ENCODE data around the gene RGS12. TPM values are rescaled to one million over a fixed set of nuclear protein-coding genes. Genes with fewer than 3 reads are reported as not detected.
A peak's percentile ranks its signal among the peaks of the same experiment; 100 is the strongest.

RGS12 gene
- total and polyA plus RNA-seq, 2 of the 13 experiments (the other 11 are each of a cell fraction or from before 2014, with no cell fraction given) = 21.0 to 27.7 TPM

GRCh38 chr4:3302173-3302785 is 9.5 kb downstream of the RGS12 start (continued):
- TF ChIP-seq, protein P1, sequence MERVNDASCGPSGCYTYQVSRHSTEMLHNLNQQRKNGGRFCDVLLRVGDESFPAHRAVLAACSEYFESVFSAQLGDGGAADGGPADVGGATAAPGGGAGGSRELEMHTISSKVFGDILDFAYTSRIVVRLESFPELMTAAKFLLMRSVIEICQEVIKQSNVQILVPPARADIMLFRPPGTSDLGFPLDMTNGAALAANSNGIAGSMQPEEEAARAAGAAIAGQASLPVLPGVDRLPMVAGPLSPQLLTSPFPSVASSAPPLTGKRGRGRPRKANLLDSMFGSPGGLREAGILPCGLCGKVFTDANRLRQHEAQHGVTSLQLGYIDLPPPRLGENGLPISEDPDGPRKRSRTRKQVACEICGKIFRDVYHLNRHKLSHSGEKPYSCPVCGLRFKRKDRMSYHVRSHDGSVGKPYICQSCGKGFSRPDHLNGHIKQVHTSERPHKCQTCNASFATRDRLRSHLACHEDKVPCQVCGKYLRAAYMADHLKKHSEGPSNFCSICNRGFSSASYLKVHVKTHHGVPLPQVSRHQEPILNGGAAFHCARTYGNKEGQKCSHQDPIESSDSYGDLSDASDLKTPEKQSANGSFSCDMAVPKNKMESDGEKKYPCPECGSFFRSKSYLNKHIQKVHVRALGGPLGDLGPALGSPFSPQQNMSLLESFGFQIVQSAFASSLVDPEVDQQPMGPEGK (CRISPR knock-in tag; IDR thresholded peaks at IDR 0.05) = 0 out of 2 replicates have a peak, but pooled peaks have one; percentile 10

DNA sequence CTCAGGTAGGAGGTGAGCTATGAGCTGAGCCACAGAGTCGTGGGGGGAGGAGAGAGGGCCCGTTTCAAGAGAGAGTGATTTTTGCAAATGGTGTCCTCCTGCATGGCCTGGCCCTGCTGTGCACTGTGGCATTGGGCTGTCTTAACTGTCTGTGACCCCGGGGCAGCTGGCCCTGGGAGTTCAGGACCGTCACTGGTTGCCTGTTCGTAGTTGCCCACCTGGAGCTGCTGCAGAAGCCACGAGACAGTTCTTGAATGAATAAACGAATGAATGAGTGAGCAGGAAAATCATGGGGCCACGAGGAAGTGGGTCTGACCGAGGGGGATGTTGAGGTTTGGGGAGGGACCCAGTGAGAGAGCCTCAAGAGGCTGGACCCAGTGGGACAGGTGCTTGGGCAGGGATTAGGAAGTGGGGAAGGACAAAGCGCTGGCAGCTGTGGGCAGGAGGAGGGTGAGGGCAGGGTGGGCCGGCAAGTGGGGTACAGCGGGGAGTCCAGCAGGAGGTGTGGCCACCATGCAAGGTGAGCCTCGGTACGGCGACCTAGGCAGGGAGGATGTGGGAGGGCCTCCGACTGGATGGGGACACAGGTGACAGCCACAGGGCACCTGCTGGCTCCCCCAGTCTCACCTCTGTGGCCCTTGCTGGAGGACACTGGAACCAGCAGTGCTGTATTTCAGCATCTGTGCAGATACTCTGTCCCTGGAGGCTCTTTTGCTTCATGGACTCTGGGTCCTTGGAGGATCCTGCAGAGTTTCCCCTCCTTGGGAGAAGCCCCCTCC is 10.2 kb downstream of the RGS12 start:
- Histone ChIP-seq H3K27ac (ENCODE audit: extremely low read length, insufficient read depth, low read length) (no peak overlapping the region), H3K4me3 (replicated peaks in 1 of 3; ENCODE audit: insufficient read depth in 1 of 3, low read depth in 2 of 3, low read length in 3 of 3) (no peak overlapping the region), H4K20me1 (ENCODE audit: insufficient read depth, low read length) (peaks cover 17% of the 10 kb centered on the region), H3K4me1 (ENCODE audit: insufficient read depth, low read length) (peaks cover 39% of the 10 kb centered on the region), H3K27me3 (ENCODE audit: control insufficient read depth in 1 of 2, insufficient read depth in 2 of 2, low read length in 2 of 2) (no peaks in the 10 kb centered on the region), H3K4me2 (ENCODE audit: low read depth, low read length) (no peak overlapping the region), H3K79me2 (ENCODE audit: insufficient read depth, low read length) (peaks cover 55% of the 10 kb centered on the region), H3K9me3 (ENCODE audit: low read length) (no peaks in the 10 kb centered on the region), H3K36me3 (replicated peaks in 1 of 2; ENCODE audit: control insufficient read depth in 1 of 2, insufficient read depth in 2 of 2, low read length in 2 of 2) (peaks cover 0 to 1% of the 10 kb centered on the region in 2 experiments; a peak in 1 of 5 replicates), H2AFZ (ENCODE audit: low read length) (no peak overlapping the region), H3K9ac (ENCODE audit: insufficient read depth, low read depth, low read length) (no peak overlapping the region)
- POLR2A ChIA-PET = no interaction called here
- intact Hi-C loops (cut with micrococcal nuclease; ENCODE audit: unreplicated experiment) (loop anchor here (5.0 kb wide), 1 partner anchor 96 kb away; no protein-coding TSS in a partner anchor), in situ Hi-C loops (cut with HindIII; ENCODE audit: extremely low pct_ligation_motif_present, low pct_unique_long_range_greater_than_20kb) (no loop called here)
- BruUV-seq (replicated peaks) = no TSS peak
- ATAC-seq (no peak), DNase-seq (ENCODE audit: low spot score) (no peak), FAIRE-seq (no peak)
- WGBS (ENCODE audit: low lambda C conversion rate) = 91% methylated on average over 16 of the region's 16 CpGs
- TF ChIP-seq ZXDC (CRISPR knock-in tag; IDR thresholded peaks at IDR 0.05) = no peak
- TF ChIP-seq, protein P2, sequence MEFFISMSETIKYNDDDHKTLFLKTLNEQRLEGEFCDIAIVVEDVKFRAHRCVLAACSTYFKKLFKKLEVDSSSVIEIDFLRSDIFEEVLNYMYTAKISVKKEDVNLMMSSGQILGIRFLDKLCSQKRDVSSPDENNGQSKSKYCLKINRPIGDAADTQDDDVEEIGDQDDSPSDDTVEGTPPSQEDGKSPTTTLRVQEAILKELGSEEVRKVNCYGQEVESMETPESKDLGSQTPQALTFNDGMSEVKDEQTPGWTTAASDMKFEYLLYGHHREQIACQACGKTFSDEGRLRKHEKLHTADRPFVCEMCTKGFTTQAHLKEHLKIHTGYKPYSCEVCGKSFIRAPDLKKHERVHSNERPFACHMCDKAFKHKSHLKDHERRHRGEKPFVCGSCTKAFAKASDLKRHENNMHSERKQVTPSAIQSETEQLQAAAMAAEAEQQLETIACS (CRISPR knock-in tag; IDR thresholded peaks at IDR 0.05) = no peak
- TF ChIP-seq SNAI1 (CRISPR knock-in tag; IDR thresholded peaks at IDR 0.05; ENCODE audit: borderline replicate concordance) = no peak
- no peak for TF ChIP-seq FOXK1 (CRISPR knock-in tag; IDR thresholded peaks at IDR 0.05; ENCODE audit: borderline replicate concordance, low read depth)
- TF ChIP-seq AGO2 (optimal IDR thresholded peaks at IDR 0.05; ENCODE audit: low read depth, low read length) = peak; percentile 2
- no peak for TF ChIP-seq ZNF674 (CRISPR knock-in tag; IDR thresholded peaks at IDR 0.05; ENCODE audit: low read depth)
- no peak for TF ChIP-seq ZNF17 (CRISPR knock-in tag; IDR thresholded peaks at IDR 0.05)
- CTCF ChIA-PET (ENCODE audit: low intra/inter-chr PET ratio, low total read pairs) = no interaction called here

Measured in HepG2 (cell line).